ENCODE results near the gene RTRAF. TPM values are rescaled to one million over a fixed set of nuclear protein-coding genes. Genes with fewer than 3 reads are reported as not detected.

Gene RTRAF
- total RNA-seq, 4 donors from 2014 or later = 28.2 to 63.5 (median 54.4) TPM

- H3K9me3 ChIP-seq = no peaks in the 10 kb centered on the region
- no peak overlapping the region for H3K4me3 ChIP-seq
- no peaks in the 10 kb centered on the region for H3K36me3 ChIP-seq
- peaks cover 17% of the 10 kb centered on the region for H3K4me1 ChIP-seq
- no peak for DNase-seq (ENCODE audit: low spot score in 2 of 2)
- no peaks in the 10 kb centered on the region for H3K27me3 ChIP-seq
- WGBS = 51% methylated on average over 3 of the region's 3 CpGs
- TF ChIP-seq POLR2AphosphoS5 (IDR thresholded peaks at IDR 0.05) (no peak), EP300 (IDR thresholded peaks at IDR 0.05) (no peak), POLR2A (IDR thresholded peaks at IDR 0.05) (no peak), CTCF (IDR thresholded peaks at IDR 0.05) (no peak)
- no peak overlapping the region for H3K27ac ChIP-seq
Observed at GRCh38 chr14:52048641-52049204, 59.4 kb downstream of the RTRAF start.

GRCh38 chr14:52049271-52049670, 59.9 kb downstream of the RTRAF start:
- no peak for DNase-seq (ENCODE audit: low spot score in 2 of 2)
- Histone ChIP-seq H3K36me3 (no peaks in the 10 kb centered on the region), H3K27me3 (no peaks in the 10 kb centered on the region), H3K27ac (no peak overlapping the region), H3K4me3 (no peak overlapping the region), H3K4me1 (peaks cover 22% of the 10 kb centered on the region), H3K9me3 (no peaks in the 10 kb centered on the region)
- no peak for TF ChIP-seq POLR2A (IDR thresholded peaks at IDR 0.05)
- TF ChIP-seq POLR2AphosphoS5 (IDR thresholded peaks at IDR 0.05) = no peak
- no peak for TF ChIP-seq CTCF (IDR thresholded peaks at IDR 0.05)
- no peak for TF ChIP-seq EP300 (IDR thresholded peaks at IDR 0.05)
- WGBS = 87% methylated on average over 5 of the region's 5 CpGs

- Histone ChIP-seq H3K4me1 (peaks cover 22% of the 10 kb centered on the region), H3K4me3 (no peak overlapping the region), H3K36me3 (no peaks in the 10 kb centered on the region), H3K27me3 (no peaks in the 10 kb centered on the region), H3K9me3 (no peaks in the 10 kb centered on the region), H3K27ac (no peak overlapping the region)
- 90% methylated on average over 5 of the region's 6 CpGs for WGBS
- no peak for TF ChIP-seq POLR2AphosphoS5 (IDR thresholded peaks at IDR 0.05)
- no peak for TF ChIP-seq CTCF (IDR thresholded peaks at IDR 0.05)
- no peak for DNase-seq (ENCODE audit: low spot score in 2 of 2)
Observed at GRCh38 chr14:52049721-52050588, 60.6 kb downstream of the RTRAF start.

GRCh38 chr14:52051251-52051650, 61.9 kb downstream of the RTRAF start:
- TF ChIP-seq EP300 (IDR thresholded peaks at IDR 0.05) (no peak), CTCF (IDR thresholded peaks at IDR 0.05) (no peak), POLR2AphosphoS5 (IDR thresholded peaks at IDR 0.05) (no peak), POLR2A (IDR thresholded peaks at IDR 0.05) (no peak)
- DNase-seq (ENCODE audit: low spot score in 2 of 2) = no peak
- 61% methylated on average over 3 of the region's 3 CpGs for WGBS
- Histone ChIP-seq H3K4me3 (no peak overlapping the region), H3K4me1 (peaks cover 22% of the 10 kb centered on the region), H3K9me3 (no peaks in the 10 kb centered on the region), H3K27me3 (no peaks in the 10 kb centered on the region), H3K27ac (no peak overlapping the region), H3K36me3 (no peaks in the 10 kb centered on the region)

GRCh38 chr14:52051871-52052270, 62.5 kb downstream of the RTRAF start:
- no peaks in the 10 kb centered on the region for H3K9me3 ChIP-seq
- no peaks in the 10 kb centered on the region for H3K27me3 ChIP-seq
- WGBS = 63% methylated on average over 2 of the region's 2 CpGs
- DNase-seq (ENCODE audit: low spot score in 2 of 2) = no peak
- H3K4me1 ChIP-seq = peaks cover 22% of the 10 kb centered on the region
- H3K4me3 ChIP-seq = no peak overlapping the region
- H3K36me3 ChIP-seq = no peaks in the 10 kb centered on the region
- no peak overlapping the region for H3K27ac ChIP-seq
- TF ChIP-seq POLR2A (IDR thresholded peaks at IDR 0.05) = no peak
- TF ChIP-seq EP300 (IDR thresholded peaks at IDR 0.05) = no peak
- TF ChIP-seq POLR2AphosphoS5 (IDR thresholded peaks at IDR 0.05) = no peak
- no peak for TF ChIP-seq CTCF (IDR thresholded peaks at IDR 0.05)
